HG02938 (cell line): ENCODE measurements around the gene IP6K3.

Source experiments
- ATAC-seq: cut with Tn5 transposase; IDR thresholded peaks from one replicate; pipeline ENCODE4 v1.9.1; 2021; ENCODE audit warnings: mild to moderate bottlenecking, moderate library complexity; ENCODE audit not compliant: unreplicated experiment

The IP6K3 gene

GRCh38 chr6:33759887-33760629 lies 13.4 kb upstream of the IP6K3 start:
- no peak for ATAC-seq

GRCh38 chr6:33758815-33759216 lies 12.1 kb upstream of the IP6K3 start:
- ATAC-seq: no peak

- ATAC-seq: no peak
Observed at GRCh38 chr6:33757906-33758305, 11.2 kb upstream of the IP6K3 start.

GRCh38 chr6:33757113-33757512 lies 10.4 kb upstream of the IP6K3 start:
- no peak for ATAC-seq

GRCh38 chr6:33756211-33756954 lies 9.7 kb upstream of the IP6K3 start:
- ATAC-seq: no peak

GRCh38 chr6:33755070-33755869 lies 8.6 kb upstream of the IP6K3 start:
- no peak for ATAC-seq

GRCh38 chr6:33754222-33754621 lies 7.5 kb upstream of the IP6K3 start:
- ATAC-seq: no peak

- ATAC-seq: no peak
Observed at GRCh38 chr6:33752646-33753015, 5.9 kb upstream of the IP6K3 start.

- ATAC-seq: no peak
Observed at GRCh38 chr6:33751771-33752645, 5.3 kb upstream of the IP6K3 start.

GRCh38 chr6:33750244-33750991 lies 3.7 kb upstream of the IP6K3 start:
- ATAC-seq: no peak

- no peak for ATAC-seq
Observed at GRCh38 chr6:33749401-33749800, 2.7 kb upstream of the IP6K3 start.

- ATAC-seq: no peak
Observed at GRCh38 chr6:33748841-33749240, 2.1 kb upstream of the IP6K3 start.

- ATAC-seq: no peak
Observed at GRCh38 chr6:33747823-33748222, 1.1 kb upstream of the IP6K3 start.

GRCh38 chr6:33746036-33746600 lies 587 bp downstream of the IP6K3 start:
- no peak for ATAC-seq

- ATAC-seq: no peak
Observed at GRCh38 chr6:33745548-33745947, 1.2 kb downstream of the IP6K3 start.

- no peak for ATAC-seq
Observed at GRCh38 chr6:33744895-33745546, 1.7 kb downstream of the IP6K3 start.

GRCh38 chr6:33744001-33744848 lies 2.5 kb downstream of the IP6K3 start:
- ATAC-seq: no peak

- no peak for ATAC-seq
Observed at GRCh38 chr6:33742837-33743236, 3.9 kb downstream of the IP6K3 start.
